Esophagus muscularis mucosa (tissue), 3 donors: ENCODE results near the gene ATP10B.

ENCODE experiments used
- CTCF ChIP-seq, 3 experiments: fragments of 200-600 bp in 2 of 3; fragments of 450-650 bp in 1 of 3; sonication (generic) in 2 of 3; IDR thresholded peaks; one replicate each; pipeline ENCODE4 v1.5.1; 2017 to 2019; ENCODE audit warnings: antibody characterized with exemption in 3 of 3, mild to moderate bottlenecking in 2 of 3, moderate library complexity in 1 of 3
- POLR2A ChIP-seq: fragments of 450-650 bp; IDR thresholded peaks from one replicate; pipeline ENCODE4 v1.6.1; 2017; ENCODE audit warnings: antibody characterized with exemption, moderate library complexity, mild to moderate bottlenecking, low read depth

GRCh38 chr5:160831801-160832200 lies 20.2 kb downstream of the ATP10B start:
- no peak for TF ChIP-seq POLR2A
- TF ChIP-seq CTCF (IDR thresholded peaks at IDR 0.05), result no peak
